Stimulated activated CD4-positive, alpha-beta T cell treated with anti-CD3 and anti-CD28 coated beads, TNF-alpha, amount 100 ng/mL, for 48 hours (primary cell): ENCODE data around the gene TENT4A.

Experiments used
- DNase-seq, 3 donors: peaks; one replicate each; pipeline ENCODE4 v3.0.0-alpha.2; 2020; ENCODE audit warnings: low read depth in 3 of 3

Gene TENT4A

DNA sequence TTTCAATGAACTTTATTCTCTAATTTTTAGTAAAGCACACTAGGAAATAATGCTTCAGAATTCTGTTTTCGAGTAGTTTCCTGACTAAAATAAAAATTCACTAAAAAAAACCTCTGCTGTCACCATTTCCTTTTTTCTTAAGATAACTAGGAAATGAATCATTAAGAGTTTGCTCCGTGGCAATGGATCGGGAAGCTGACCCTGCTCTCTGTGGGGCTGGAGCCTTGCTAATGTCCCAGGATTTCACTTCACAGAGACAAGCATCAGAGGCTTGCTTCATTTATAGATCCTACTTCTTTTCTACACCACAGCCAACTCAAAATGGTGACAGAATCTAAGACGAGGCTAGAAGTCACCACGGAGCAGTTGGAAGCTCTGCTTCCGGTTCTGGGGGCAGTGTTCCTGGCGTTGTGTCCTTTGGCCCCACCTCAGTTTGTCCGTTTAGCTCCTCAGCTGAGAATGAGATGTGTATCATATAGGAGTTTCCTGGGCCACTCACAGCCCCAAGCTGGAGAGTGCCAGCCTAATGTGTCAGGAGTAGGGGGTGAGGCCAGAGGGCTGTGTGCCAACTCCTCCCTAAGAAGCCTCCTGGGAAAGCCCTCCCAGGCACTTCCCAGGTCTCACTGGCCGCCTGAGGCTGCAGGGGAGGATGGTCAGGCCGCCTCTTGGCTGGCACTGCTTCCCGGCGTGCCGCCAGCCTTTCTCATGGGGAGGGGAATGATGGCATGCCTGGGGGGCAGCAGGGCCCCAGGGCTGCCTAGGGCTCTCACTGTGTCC, 19.6 kb downstream of the TENT4A start:
- no peak for DNase-seq

DNA sequence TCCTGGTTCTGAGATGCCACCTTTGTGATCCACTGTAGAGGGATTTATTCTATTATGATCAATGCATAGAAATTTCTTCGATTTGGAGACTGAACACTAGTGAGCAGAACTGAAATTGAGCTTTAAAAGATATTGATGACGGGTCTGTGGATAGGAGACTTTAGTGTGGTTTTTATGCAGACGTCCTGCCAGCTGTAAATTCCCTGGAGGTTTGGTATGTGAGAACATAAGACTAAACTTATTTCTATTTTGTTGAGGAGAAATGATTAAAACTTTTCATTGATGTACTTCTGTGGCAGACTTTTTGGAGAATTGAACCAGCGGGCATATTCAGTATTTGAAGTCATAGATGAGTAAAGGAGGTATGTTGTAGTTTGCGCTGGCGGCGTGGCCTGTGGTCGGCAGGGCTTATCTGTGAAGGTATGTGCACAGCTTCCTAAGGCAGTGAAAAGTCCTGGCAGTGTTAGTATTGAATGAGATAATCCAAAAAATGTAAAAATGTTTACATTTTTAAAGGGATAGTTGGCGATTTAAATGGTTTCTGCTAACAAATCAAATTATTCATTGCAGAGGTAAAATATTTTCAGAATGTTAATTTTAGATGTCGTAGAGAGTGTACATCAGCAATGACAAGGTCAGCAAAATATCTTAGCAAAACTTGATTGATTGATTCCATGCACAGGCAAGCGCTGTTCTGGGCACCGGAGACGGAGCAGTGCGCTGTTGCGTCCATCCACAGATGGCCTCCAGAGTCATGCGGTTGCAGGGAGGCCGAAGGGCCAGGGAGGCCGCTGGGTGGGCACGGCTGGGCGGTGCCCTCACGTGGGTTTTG, 20.4 kb downstream of the TENT4A start:
- DNase-seq, result no peak

DNA sequence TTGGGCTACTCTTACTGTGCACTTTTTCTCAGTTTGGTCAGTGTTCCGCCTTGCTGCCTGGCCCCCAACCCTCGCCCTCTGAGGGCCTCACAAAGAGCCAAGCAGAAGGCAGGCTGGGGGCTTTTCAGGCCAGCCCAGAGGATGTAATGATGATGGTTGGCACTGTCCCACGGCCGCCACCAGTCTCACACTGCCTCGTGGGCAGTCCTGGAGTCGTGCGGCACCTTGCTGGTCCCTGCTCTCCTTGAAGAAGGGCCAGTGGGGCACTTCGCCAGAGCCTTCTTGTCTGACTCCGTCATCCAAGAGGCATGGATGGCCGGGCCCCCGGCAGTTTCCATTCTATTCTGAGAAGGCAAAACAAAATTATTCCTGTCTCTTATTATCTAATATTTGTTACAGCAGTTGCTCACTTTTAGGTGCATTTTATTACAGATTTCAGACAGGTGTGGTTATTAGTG, 21.0 kb downstream of the TENT4A start:
- DNase-seq, result no peak

DNA sequence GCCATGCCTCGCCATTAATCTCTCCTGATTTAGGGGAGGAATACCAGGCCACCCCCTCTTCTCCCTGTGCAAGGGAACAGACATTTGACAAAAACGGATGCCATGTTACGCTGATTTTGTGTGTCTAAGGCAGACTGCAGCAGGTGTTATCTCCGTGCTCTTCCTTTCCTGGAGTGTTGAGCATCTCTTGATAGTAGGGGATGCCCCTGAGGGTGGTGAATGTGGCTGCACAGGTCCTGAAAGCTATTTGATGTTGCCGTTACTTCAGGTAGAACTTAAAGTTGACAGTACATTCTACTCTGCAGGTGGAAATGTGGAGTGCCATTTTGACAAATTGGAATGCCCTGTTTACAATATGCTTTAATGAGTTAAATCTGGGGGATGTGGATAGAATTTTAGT, 21.5 kb downstream of the TENT4A start:
- DNase-seq, result no peak

DNA sequence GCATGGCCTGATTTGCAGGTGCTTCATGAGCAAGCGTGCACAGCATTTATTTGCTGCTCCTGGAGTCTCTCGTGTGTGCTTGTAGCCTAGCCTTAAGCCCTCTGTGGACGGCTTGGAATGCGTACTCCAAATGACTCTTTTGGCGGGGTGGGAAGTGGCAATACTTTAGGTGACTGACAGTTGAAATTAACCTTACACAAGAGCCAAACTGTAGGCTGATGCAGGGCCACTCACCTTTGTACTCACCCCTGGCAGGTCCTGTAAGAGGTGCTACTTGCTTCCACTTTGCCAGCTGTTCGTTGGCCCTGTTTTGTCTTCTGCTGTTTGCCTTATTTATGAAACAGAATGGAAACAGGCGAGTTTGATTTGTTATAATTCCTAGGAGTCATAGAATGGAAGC, 22.9 kb downstream of the TENT4A start:
- DNase-seq, result no peak

DNA sequence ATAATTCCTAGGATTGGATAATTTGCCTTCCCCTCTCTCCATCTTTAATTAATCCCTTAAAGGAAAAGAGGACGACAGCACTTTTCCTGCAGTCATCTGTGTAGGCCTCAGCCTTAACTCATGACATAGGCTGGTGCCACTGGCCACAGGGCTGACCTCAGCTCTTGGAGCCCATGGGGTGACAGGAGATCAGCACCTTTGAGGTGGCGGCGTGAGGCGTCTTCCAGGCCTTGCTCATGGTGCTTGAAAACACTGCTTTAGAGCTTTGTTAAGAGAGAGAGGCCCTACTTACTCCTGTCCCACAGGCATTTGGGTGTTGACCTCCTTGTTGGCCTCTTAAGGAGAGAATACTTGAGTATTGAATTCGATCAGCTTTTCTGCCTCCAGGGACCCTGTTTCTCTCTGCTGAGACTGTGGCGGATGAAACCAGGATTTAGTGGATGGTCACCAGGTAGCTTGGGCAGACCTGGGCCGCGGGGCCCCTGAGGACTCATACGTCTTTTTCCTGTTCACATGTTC, 23.4 kb downstream of the TENT4A start:
- DNase-seq, result no peak

DNA sequence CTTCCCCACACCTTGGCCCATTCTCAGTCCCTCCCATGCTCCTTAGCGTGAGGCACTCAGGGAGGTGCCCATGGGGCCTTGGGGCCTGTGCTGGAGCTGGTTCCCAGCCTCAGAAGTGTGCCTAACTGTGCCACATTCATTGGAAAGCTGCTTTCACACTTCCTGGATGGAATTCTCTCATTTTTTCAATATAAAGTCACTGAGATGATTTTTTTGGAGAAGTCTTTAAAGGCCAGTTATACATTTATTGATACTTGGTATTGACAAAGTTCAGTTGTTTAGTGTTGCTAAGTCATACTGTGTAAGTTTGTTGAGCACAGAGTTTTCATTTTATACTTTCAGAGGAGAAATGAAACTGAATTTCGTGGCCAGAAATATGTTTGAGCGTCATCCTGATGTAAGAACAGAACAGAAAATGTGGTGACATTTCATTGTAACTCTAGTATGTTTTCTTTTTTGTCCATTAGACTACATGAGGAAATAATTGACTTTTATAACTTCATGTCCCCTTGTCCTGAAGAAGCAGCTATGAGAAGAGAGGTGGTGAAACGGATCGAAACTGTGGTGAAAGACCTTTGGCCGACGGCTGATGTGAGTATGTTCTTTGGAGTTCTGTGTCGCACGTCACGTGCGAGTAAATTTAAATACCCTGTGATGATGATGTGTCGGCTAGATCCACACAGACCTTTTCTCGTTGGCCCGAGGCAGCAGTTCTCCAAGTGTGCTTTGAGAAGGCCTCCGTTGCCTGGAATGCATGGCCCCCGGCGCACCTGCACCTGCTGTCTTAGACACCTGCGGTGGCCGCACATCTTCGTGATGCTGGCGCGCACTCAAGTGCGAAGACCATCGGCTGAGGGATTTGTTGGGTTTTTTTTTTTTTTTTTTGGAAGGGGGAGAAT, 24.1 kb downstream of the TENT4A start:
- no peak for DNase-seq

DNA sequence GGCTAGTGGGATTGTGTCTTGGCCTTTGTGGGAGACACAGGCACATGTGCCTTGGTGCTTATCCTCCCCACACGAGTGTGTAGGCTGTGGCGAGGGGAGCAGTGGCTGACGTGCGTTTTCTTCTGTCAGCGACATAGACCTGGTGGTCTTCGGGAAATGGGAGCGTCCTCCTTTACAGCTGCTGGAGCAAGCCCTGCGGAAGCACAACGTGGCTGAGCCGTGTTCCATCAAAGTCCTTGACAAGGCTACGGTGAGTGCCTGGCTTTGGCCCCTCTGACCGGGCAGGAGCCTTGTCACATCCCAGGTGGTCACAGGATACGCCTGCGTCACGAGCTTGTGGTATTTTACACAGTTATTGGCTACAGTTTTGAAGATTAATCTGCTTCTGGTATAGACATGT, 26.4 kb downstream of the TENT4A start:
- DNase-seq, result no peak

DNA sequence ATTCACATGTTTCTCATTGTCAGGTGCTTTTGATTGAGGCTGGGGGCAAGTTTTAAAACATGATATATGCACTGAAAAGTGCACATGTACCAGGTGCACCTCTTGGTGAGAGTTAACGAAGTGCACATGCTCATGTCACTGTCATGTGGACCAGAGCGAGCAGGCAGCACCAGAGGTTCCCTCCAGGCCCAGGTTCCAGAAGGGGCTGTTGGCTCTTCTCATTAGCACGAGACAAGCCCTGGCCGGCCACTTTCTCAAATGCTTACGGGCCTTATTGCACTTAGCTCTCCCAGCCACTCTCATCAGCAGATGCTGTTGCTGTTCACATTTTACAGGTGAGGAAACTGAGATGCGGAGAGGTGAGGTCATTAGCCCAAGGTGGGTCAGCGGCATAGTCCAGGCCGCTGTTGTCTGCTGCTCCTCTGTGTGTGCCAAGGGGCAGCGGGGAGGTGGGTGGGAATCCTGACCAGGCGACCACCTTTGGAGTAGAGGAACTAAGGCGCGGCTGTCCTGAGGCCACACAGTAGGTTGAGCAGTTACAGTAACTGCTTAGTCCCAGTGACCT, 27.4 kb downstream of the TENT4A start:
- no peak for DNase-seq

DNA sequence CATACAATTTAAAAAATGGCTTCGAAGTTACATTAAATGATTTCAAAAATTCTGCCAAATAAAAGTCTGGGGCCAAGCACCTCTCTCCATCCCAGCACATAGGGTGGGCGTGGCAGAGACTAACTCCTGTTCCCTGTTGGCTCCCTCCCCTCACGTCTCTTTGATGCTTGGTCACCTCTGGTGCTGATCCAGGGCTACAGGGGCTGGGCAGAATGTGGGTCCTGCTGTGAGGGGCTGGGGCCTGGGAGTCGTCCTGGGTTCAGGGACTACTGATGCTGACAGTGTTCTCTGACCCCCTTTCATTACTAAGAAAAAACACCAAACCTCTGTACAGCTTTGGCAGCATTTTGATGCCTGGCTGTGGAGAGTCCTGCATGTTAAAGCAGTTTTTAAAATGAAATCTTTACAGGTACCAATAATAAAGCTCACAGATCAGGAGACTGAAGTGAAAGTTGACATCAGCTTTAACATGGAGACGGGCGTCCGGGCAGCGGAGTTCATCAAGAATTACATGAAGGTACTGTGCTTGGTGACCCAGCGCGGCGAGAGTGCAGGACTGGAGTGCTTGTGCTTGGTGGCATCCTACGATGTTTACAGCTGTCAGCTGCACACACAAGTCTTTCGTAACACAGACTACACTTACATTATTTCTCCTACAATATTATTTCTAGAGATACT, 29.0 kb downstream of the TENT4A start:
- no peak for DNase-seq

DNA sequence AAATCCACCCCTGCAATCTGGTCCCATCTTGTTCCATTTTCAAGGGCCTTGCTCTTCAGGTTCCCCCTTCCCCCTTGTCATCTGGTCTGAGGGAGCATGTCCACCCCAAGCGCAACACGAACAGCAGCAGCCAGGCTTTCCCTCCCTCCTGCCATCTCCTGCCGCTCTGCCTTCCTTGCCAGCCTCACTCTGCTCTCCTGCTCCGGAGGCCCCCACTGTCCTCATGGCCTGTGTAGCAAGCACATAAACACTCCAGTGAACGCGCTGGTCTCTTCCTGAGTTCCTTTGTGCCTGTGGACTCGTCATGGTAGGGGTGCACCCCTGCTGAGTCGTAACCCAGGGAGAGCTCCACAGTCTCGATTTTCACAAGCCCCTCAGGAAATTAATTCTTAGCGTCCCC, 29.9 kb downstream of the TENT4A start:
- no peak for DNase-seq

DNA sequence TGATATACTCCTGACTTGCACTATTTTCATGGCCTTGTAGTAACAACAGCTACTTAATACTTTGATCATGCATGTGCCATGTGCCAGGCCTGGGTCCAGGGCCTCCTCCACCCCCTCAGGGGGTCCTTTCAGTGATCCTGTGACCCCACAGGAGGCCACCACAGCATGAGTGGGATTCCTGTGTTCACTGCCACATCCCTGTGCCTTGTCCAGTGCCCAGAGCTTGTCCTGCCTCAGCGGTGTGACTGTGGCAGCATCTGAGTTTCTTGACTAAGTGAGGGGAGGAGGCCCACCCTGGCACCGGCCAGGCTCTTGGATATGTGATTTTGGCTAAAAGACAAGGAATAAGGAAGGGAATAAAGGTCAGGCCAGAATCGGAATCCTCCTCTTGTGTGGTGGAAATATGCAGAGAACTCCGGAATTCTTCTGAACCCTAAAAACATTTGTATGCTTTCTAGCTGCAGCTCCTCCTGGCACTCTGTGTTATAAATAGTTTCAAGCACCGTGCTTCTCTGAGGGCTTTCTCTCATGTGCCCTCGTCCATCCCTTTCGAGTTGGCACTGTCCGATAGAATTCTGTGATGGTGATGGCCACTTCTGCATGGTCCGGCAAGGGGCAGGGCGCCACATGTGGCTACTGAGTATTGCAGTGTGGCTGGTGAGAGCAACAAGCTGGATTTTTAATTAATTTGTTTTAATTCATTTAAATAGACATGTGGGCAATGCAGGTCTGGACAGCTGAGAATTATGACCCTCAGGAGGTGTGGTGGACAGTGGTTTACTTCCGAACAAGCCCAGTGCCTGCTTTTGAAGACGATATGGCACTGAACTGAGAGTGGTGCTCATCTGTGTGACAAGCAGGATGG, 31.8 kb downstream of the TENT4A start:
- no peak for DNase-seq

DNA sequence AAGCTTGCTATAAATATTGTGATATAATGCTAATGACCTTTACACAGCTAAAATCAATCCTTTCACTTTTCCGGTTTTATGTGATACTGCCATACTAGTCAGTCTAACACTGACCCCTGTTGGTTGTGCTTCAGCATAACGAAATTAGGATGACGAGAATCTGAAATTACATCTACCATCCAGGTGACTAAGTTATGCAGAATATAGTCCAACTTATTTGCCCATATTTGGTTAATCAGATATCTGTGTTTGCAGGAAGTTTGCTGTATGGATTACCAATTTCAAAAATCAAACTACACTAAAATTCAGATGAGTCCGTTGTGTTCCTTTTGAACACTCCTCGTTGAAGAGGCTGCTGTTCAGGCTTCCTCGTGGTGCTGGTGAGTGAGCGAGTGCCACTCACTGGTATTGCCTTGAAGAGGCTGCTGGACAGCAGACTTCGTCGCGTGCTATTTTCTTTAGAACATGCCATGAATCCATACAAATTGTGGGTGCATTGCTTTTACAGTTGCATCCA, 32.5 kb downstream of the TENT4A start:
- no peak for DNase-seq

DNA sequence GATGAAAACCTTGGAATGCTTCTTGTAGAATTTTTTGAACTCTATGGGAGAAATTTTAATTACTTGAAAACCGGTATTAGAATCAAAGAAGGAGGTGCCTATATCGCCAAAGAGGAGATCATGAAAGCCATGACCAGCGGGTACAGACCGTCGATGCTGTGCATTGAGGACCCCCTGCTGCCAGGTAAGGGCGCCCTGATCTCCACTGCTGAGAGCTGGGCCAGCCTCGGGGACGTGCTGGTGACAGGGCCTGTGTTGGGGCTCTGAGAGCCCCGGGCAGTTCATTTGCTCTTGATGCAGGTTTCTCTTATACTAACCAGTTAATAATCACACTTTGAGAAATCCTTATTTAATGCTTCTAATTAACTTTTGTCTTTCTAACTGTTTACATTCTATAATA, 33.0 kb downstream of the TENT4A start:
- no peak for DNase-seq

DNA sequence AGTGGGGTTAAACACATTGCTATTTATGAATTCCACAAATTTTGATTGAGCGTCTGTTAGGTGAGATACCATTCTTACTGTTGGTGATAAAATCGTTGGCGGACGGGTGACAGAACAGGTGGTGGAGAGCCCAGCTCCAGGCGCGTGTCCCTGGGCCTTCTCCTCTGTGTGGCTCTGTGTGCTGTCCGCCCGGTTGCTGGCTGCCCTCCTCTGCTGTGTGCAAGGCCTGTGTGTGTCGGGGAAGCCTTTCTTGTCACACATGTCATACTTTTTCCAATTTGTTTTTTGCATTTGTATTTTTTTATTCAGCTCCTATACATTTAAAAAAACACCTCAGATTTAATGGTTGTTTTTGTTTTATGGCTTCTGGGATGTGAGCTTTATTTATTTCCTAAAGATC, 33.9 kb downstream of the TENT4A start:
- DNase-seq, result no peak

DNA sequence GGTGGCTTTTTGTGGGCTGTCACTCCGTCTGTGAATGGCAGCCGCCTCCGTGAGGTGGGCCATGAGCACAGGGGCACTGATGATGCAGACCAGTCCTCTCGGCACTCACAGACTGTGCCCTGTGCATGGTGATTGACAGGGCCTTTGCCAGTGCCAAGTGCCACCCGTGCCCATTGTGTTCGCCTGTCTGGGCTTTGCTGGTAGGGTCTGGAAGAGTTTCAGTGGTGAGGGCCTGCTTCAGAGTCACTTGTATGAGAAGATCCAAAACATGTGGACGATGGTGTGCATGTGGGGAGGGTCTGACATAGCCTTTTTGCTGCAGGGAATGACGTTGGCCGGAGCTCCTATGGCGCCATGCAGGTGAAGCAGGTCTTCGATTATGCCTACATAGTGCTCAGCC, 34.9 kb downstream of the TENT4A start:
- no peak for DNase-seq

DNA sequence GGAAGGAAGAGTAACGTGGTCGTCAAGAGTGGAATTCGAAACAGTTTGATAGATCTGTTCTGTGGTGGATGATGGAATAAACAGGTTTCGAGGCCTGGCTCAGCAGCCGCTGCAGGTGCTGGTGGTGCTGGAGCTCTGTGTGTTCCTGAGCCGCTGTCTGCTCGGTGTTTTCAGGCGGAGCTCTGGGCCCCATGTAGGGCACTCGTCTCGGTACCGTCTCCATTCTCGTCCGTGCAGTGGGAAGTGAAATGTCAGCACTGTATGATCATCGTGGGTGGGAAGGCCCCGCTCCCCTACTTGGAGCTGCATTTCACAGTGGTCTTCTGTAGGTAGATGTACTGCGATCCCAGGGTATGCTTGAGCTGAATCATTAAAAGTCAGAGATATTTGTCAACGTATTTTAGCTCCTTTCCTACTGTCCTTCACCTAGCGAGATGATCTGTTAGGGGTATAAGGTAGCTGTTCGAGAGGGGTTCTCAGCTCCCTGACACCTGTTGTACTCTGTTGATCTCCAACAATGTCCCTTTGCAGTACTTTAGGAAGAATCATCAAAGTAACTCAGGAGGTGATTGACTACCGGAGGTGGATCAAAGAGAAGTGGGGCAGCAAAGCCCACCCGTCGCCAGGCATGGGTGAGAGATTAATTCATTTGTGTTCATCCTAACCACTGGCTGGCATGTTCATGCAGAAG, 35.9 kb downstream of the TENT4A start:
- DNase-seq, result no peak

DNA sequence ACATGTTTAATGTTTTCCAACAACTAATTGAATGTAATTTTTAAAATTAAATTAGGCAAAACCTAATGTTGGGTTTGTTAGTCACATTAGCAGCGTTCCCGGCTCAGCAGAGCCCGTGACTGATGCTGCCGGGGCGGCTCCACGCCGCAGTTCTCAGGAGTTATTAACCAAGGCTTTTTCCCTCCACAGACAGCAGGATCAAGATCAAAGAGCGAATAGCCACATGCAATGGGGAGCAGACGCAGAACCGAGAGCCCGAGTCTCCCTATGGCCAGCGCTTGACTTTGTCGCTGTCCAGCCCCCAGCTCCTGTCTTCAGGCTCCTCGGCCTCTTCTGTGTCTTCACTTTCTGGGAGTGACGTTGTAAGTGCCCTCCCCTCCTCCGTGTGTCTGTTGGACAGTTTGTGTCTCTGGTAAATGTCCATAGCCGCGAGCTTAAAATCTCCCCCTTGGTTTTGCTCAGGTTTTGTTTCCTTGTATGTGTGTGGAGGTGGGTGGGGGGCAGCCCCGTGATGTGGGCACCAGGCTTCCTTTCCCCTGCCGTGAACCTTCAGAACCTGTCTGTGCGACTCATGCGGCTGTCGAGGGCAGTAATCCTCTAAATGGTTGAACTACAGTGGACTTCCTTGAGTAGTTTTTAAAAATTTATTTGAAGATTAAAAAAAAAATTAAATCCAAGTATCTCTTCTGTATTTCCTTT, 37.1 kb downstream of the TENT4A start:
- no peak for DNase-seq
